Measurements from ENCODE around the gene LIPN. TPM values are rescaled to one million over a fixed set of nuclear protein-coding genes. Genes with fewer than 3 reads are reported as not detected.

LIPN gene
- total RNA-seq, 8 experiments from 2014 or later, result not detected

DNA sequence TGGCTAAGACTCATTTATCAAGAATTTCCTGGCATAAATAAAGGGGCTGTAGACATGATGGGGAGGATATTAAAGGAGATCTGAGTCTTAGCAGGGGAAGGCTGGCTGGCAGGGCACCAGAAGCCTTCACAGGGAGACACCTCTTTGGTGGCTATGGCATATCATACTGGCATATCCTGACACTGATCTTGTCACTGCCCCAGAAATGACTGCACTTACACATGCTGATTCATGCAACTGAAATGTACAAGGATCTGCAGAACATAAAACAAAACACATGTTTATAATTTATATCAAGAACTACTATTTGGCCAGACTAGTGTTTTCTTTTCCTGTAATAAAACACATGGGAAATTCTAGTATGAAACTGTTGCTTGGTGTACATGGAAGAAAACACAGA lies 5.5 kb upstream of the LIPN start:
- peak in 2 of 8 experiments; percentile 68 to 72 for ATAC-seq (replicated peaks in 6 of 8)
- in situ Hi-C loops (cut with MboI; ENCODE audit: low pct_unique_long_range_greater_than_20kb in 2 of 9, low sequenced_read_pairs in 9 of 9, unreplicated experiment in 9 of 9), result no loop called here
- H3K4me1 ChIP-seq (replicated peaks in 1 of 2), result no peaks in the 10 kb centered on the region
- no peak overlapping the region for H3K27ac ChIP-seq
- H3K4me3 ChIP-seq, result no peak overlapping the region

DNA sequence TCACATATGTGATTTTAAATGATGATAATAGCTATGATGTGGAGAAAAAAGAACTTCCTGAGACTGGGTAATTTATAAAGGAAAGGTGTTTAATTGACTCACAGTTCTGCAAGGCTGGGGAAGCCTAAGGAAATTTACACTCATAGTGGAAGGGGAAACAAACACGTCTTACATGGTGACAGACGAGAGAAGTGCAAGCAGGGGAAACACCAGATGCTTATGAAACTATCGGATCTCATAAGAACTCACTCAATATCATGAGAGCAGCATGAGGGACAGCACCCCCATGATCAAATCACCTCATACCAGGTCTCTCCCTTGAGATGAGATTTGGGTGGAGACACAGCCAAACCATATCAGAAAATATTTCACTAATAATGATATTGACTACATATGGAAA lies 4.1 kb upstream of the LIPN start:
- in situ Hi-C loops (cut with MboI; ENCODE audit: low pct_unique_long_range_greater_than_20kb in 2 of 9, low sequenced_read_pairs in 9 of 9, unreplicated experiment in 9 of 9), result no loop called here
- no peaks in the 10 kb centered on the region for H3K4me1 ChIP-seq (replicated peaks in 1 of 2)
- H3K27ac ChIP-seq, result no peak overlapping the region
- 50 to 100% (median 93%) methylated on average over 1 to 3 of the region's 3 CpGs; no CpG with 5 or more reads in 4 of the 10 experiments for WGBS, 10 experiments
- ATAC-seq (replicated peaks in 6 of 8), result no peak
- H3K4me3 ChIP-seq, result no peak overlapping the region

DNA sequence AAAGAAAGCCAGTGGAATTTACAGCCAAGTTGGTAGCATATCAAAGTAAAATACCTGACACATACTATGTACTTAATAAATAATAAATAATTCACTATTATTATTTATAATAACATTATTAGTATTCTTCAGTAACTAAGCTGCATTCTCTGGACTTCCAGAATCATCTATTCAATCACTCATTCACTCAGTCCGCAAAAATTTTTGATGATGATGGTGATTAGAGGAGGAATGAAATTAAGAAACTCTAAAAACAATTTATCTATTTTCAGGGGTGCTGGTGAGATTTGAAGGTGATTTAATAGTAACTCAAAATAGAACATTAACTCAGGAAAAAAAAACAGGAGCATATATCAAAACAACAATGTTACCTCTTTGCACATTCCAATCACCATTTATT lies 3.2 kb upstream of the LIPN start:
- no peak overlapping the region for H3K27ac ChIP-seq
- 0 to 78% (median 53%) methylated on average over 1 of the region's 1 CpG; no CpG with 5 or more reads in 4 of the 10 experiments for WGBS, 10 experiments
- H3K4me3 ChIP-seq, result no peak overlapping the region
- no peaks in the 10 kb centered on the region for H3K4me1 ChIP-seq (replicated peaks in 1 of 2)
- in situ Hi-C loops (cut with MboI; ENCODE audit: low pct_unique_long_range_greater_than_20kb in 2 of 9, low sequenced_read_pairs in 9 of 9, unreplicated experiment in 9 of 9), result no loop called here
- ATAC-seq (replicated peaks in 6 of 8), result no peak

DNA sequence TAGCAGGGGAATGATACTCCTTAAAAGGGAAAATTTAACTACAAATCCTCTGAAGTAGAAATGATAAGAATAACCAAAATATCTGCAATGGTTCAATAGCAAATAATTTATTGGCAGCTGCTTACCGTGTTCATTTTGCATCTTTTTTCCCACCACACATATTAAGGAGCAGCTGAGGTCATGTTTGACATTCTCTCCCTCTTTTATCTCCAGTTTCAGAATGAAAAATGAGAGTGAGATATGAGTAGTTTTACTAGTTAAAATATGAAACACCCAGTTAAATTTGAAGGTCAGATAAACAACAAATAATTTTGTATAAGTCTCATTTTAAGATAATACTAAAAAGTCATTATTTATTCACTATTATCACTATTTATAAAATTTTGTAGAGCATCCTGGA lies 3.1 kb downstream of the LIPN start:
- in situ Hi-C loops (cut with MboI; ENCODE audit: low pct_unique_long_range_greater_than_20kb in 2 of 9, low sequenced_read_pairs in 9 of 9, unreplicated experiment in 9 of 9), result no loop called here
- Histone ChIP-seq H3K4me1 (replicated peaks in 1 of 2) (no peaks in the 10 kb centered on the region), H3K27ac (no peak overlapping the region), H3K4me3 (no peak overlapping the region)
- WGBS, 10 experiments, result 38 to 100% (median 86%) methylated on average over 1 of the region's 1 CpG; no CpG with 5 or more reads in 6 of the 10 experiments
- no peak for ATAC-seq (replicated peaks in 6 of 8)

DNA sequence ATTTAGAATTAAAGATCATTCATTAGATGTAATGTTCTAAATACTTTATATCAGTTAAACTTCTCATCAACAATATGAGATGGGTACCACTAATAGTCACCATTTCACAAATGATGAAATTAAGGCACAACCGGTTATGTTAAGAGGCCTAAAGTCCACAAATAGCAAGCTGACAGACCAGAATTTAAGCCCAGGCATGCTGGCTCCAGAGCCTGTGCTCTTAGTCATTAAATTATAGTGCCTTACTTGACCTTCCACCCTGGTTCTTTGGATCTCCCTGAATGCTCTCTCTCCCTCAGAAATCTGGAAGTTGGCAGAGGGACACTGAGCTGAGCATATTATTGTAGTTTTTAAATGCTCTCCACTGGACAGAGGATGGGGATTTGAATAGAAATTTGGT lies 3.6 kb downstream of the LIPN start:
- H3K27ac ChIP-seq, result no peak overlapping the region
- no peaks in the 10 kb centered on the region for H3K4me1 ChIP-seq (replicated peaks in 1 of 2)
- ATAC-seq (replicated peaks in 6 of 8), result no peak
- no peak overlapping the region for H3K4me3 ChIP-seq
- WGBS, 10 experiments, result 67 to 100% (median 86%) methylated on average over 1 of the region's 1 CpG; no CpG with 5 or more reads in 5 of the 10 experiments
- in situ Hi-C loops (cut with MboI; ENCODE audit: low pct_unique_long_range_greater_than_20kb in 2 of 9, low sequenced_read_pairs in 9 of 9, unreplicated experiment in 9 of 9), result no loop called here

DNA sequence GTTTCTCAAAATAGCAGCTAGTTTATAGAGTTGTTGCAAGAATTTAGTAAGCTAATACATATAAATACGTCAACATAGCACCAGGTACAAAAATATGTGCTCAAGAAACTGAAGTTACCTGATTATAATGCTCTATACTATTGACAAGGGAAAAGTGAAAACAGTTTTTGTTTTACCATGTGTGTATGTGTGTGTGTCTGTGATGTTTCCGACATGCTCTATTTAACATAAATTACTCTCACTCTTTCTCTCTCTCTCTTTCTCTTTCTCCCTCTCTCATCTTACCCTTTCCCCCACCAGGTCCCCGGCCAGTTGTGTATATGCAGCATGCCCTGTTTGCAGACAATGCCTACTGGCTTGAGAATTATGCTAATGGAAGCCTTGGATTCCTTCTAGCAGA lies 4.3 kb downstream of the LIPN start:
- Histone ChIP-seq H3K27ac (no peak overlapping the region), H3K4me3 (no peak overlapping the region), H3K4me1 (replicated peaks in 1 of 2) (no peaks in the 10 kb centered on the region)
- 67 to 100% (median 78%) methylated on average over 1 to 3 of the region's 3 CpGs; no CpG with 5 or more reads in 1 of the 10 experiments for WGBS, 10 experiments
- in situ Hi-C loops (cut with MboI; ENCODE audit: low pct_unique_long_range_greater_than_20kb in 2 of 9, low sequenced_read_pairs in 9 of 9, unreplicated experiment in 9 of 9), result no loop called here
- no peak for ATAC-seq (replicated peaks in 6 of 8)

DNA sequence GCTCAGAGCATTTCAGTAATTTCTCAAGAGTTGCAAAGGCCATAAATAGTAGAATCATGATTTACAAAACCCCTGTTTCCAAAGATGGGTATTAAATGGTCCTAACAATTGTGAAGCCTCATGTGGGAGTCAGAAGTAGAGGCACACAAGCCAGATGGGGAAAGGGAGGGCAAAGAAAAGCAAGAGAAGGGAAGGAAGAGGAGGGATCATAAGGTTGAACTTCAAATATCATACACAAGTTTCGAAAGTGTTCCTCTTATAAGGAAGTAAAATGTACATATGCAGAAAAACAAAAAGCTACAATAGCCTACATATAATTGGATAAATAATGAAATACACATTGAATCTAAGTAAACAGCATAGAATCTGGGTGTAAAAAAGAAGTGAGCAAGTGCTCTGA lies 6.0 kb downstream of the LIPN start:
- no peak for ATAC-seq (replicated peaks in 6 of 8)
- in situ Hi-C loops (cut with MboI; ENCODE audit: low pct_unique_long_range_greater_than_20kb in 2 of 9, low sequenced_read_pairs in 9 of 9, unreplicated experiment in 9 of 9), result no loop called here
- H3K27ac ChIP-seq, result no peak overlapping the region
- H3K4me1 ChIP-seq (replicated peaks in 1 of 2), result no peaks in the 10 kb centered on the region
- no peak overlapping the region for H3K4me3 ChIP-seq
- 0 to 100% (median 67%) methylated on average over 1 of the region's 1 CpG; no CpG with 5 or more reads in 1 of the 10 experiments for WGBS, 10 experiments

DNA sequence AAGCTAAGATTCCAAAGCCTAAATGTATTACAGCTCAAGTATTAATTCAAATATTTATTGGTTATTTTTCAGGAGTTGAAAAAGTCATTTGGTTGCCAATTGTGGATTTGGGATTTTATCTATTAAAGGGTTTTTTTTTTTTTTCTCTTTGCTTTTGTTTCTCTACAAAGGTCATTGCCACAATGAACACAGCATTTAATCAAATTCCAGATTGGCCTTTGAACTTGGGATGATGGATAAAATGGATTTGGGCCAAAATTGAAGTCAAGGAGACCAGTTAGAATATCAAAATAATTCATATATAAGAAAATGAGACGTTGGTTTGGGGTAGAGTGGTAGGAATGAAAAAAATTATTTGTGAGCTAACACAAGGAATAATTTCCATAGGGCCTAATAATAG lies 9.6 kb downstream of the LIPN start:
- in situ Hi-C loops (cut with MboI; ENCODE audit: low pct_unique_long_range_greater_than_20kb in 2 of 9, low sequenced_read_pairs in 9 of 9, unreplicated experiment in 9 of 9), result no loop called here
- Histone ChIP-seq H3K4me3 (no peak overlapping the region), H3K27ac (no peak overlapping the region), H3K4me1 (replicated peaks in 1 of 2) (no peaks in the 10 kb centered on the region)
- 17 to 100% (median 57%) methylated on average over 1 of the region's 1 CpG; no CpG with 5 or more reads in 1 of the 10 experiments for WGBS, 10 experiments
- ATAC-seq (replicated peaks in 6 of 8), result no peak

DNA sequence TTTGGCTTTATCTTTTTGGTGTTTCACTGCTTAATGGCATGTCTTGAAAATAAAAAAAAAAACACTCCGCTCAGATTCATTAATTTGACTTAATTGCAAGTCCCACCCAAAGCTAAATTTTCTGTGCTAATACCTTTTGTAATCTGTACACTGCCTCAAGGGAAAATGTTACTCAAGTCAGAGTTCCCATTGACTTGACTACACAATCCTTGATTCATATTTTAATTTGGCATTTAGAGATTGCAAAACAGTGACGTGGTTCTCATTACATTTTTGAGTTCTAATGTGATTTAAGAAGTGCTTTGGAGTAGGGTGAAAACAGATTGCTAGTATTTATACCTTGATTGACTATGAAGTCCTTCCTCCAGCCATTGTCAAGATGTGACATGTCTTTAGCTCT lies 21.4 kb downstream of the LIPN start:
- WGBS, 10 experiments, result 33 to 100% (median 51%) methylated on average over 1 to 2 of the region's 2 CpGs; no CpG with 5 or more reads in 1 of the 10 experiments
- H3K4me1 ChIP-seq (replicated peaks in 1 of 2), result no peaks in the 10 kb centered on the region

DNA sequence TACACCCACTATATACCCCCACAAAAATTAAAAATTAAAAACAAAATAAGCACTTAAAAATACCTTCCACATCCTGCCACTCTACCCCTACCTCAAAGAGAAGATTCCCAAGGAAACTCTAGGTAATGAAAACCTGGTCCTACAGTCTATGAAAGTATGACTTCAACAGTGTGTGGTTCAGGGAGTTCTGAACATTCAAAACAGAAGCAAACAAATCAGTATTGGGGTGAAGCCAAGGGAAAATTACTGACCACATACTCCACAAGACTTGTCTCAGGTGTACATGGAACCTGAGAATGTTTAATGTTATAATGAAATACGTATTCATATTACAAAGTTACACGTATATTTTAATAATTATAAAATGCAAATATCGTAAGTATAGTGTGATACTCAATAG lies 22.4 kb downstream of the LIPN start:
- 26 to 100% (median 77%) methylated on average over 2 to 3 of the region's 3 CpGs for WGBS, 10 experiments
- no peak overlapping the region for H3K27ac ChIP-seq
- H3K4me1 ChIP-seq (replicated peaks in 1 of 2), result no peaks in the 10 kb centered on the region
- H3K4me3 ChIP-seq, result no peak overlapping the region
- in situ Hi-C loops (cut with MboI; ENCODE audit: low pct_unique_long_range_greater_than_20kb in 2 of 9, low sequenced_read_pairs in 9 of 9, unreplicated experiment in 9 of 9), result no loop called here
- ATAC-seq (replicated peaks in 6 of 8), result no peak

More for the DNA sequence above, 21.4 kb downstream of the LIPN start:
- Histone ChIP-seq H3K4me3 (no peak overlapping the region), H3K27ac (no peak overlapping the region)
- in situ Hi-C loops (cut with MboI; ENCODE audit: low pct_unique_long_range_greater_than_20kb in 2 of 9, low sequenced_read_pairs in 9 of 9, unreplicated experiment in 9 of 9), result no loop called here
- no peak for ATAC-seq (replicated peaks in 6 of 8)

DNA sequence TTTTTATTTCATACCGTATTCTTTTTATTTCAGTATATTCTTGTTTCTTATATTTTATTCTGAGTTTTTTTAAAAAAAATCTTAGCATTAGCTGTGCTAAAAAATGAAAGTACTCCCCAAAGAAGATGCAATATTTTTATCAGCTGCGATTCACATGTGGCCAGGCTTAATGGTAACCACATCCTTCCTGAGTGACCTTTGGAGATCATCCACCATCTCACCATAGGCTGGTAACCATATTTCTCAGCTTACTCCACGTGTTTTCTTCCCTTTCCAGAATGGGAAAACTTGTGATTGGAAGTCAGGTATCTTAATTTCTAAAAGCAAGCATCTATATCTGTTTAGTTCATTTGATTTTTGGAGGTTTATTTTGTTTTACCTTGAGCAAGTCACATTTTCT lies 23.9 kb downstream of the LIPN start:
- 27 to 100% (median 71%) methylated on average over 1 to 3 of the region's 3 CpGs for WGBS, 10 experiments
- in situ Hi-C loops (cut with MboI; ENCODE audit: low pct_unique_long_range_greater_than_20kb in 2 of 9, low sequenced_read_pairs in 9 of 9, unreplicated experiment in 9 of 9), result no loop called here
- no peak overlapping the region for H3K27ac ChIP-seq

DNA sequence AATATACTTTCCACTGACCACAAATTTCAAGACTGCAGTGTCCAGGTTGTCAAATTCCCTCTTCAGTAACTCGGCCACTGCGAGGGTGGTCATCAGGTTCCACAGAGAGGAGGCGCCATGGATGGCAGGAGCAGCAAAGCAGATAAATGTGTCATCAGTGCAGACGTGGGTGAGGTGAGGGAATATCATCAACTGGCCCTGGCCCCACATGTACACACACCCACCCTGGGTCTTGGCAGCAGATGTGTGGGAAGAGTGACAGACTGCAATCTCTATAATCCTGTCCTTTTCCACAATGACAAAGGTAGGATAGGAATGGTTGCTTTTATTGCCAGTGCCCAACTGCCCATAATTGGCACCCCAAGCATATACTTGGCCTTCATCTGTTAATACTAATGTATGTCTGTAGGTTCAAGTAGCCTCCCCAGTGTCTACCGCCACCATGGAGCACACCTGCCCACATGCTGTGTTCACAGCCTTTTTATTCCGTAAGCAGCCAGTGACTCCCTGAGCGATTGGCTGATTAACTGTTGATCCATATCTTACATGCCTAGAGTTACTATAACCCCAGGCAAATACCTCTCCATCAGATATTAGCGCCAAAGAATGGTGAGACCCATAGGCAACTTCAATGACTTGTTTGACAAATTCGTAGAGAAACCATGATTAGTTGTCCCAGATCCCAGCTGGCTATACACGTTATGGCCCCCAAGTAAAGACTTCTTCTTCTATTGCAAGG lies 26.4 kb downstream of the LIPN start:
- no peak for ATAC-seq (replicated peaks in 6 of 8)
- in situ Hi-C loops (cut with MboI; ENCODE audit: low pct_unique_long_range_greater_than_20kb in 2 of 9, low sequenced_read_pairs in 9 of 9, unreplicated experiment in 9 of 9), result no loop called here
- 78 to 100% (median 94%) methylated on average over 4 to 6 of the region's 10 CpGs; no CpG with 5 or more reads in 3 of the 10 experiments for WGBS, 10 experiments

More for the DNA sequence above, 23.9 kb downstream of the LIPN start:
- Histone ChIP-seq H3K4me1 (replicated peaks in 1 of 2) (no peaks in the 10 kb centered on the region), H3K4me3 (no peak overlapping the region)
- no peak for ATAC-seq (replicated peaks in 6 of 8)

DNA sequence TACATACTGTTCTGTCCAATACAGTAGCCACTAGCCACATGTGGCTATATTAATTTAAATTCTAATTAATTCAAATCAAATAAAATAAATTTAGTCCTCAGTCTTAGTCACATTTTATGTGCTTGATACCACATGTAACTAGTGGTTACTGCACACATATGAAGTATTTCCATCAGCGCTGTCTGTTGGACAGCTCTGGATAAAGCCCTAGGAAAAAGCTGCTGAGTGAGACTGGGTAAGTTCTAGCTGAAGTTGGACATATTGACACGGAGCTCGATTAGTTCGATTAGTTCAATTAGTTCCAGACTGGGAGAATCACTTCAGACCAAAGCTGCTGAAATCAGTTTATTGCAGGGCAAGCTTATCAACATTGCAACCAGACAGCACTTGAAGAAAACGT lies 27.6 kb downstream of the LIPN start:
- Histone ChIP-seq H3K4me3 (no peak overlapping the region), H3K4me1 (replicated peaks in 1 of 2) (peaks cover 0 to 2% of the 10 kb centered on the region in 2 donors), H3K27ac (no peak overlapping the region)
- in situ Hi-C loops (cut with MboI; ENCODE audit: low pct_unique_long_range_greater_than_20kb in 2 of 9, low sequenced_read_pairs in 9 of 9, unreplicated experiment in 9 of 9), result no loop called here
- no peak for ATAC-seq (replicated peaks in 6 of 8)
- 19 to 90% (median 60%) methylated on average over 1 to 5 of the region's 5 CpGs; no CpG with 5 or more reads in 3 of the 10 experiments for WGBS, 10 experiments

More for the DNA sequence above, 26.4 kb downstream of the LIPN start:
- Histone ChIP-seq H3K27ac (no peak overlapping the region), H3K4me1 (replicated peaks in 1 of 2) (peaks cover 0 to 2% of the 10 kb centered on the region in 2 donors), H3K4me3 (no peak overlapping the region)

DNA sequence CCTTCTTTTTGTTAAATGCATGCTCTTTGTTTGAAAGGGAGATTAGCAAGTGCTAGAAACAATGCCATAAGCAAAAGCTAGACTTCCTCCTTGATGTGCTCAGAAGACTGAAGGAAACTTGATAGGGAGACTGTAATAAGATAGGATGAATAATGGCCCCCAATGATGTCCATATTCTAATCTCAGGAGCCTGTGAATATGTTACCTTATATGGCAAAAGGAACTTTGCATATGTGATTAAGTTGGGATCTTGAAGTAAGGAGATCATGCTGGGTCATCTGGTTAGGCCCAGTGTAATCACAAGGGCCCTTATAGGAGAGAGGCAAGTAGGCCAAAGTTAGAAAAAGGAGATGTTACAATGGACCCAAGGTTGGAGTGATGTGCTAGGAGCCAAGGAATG lies 29.1 kb downstream of the LIPN start:
- in situ Hi-C loops (cut with MboI; ENCODE audit: low pct_unique_long_range_greater_than_20kb in 2 of 9, low sequenced_read_pairs in 9 of 9, unreplicated experiment in 9 of 9), result no loop called here
- Histone ChIP-seq H3K27ac (no peak overlapping the region), H3K4me1 (replicated peaks in 1 of 2) (peaks cover 0 to 2% of the 10 kb centered on the region in 2 donors), H3K4me3 (no peak overlapping the region)
- ATAC-seq (replicated peaks in 6 of 8), result peak in 3 of 8 experiments; percentile 67 to 91 (median 67)

Measured in motor neuron (in vitro differentiated cells).